ENCODE data around the gene ADH4. TPM values are rescaled to one million over a fixed set of nuclear protein-coding genes. Genes with fewer than 3 reads are reported as not detected.

The ADH4 gene
- polyA plus RNA-seq, 2 donors = 0.10 to 1.5 TPM

- Histone ChIP-seq H3K9me3 (ENCODE audit: control insufficient read depth in 2 of 2, insufficient read depth in 1 of 2, low read depth in 1 of 2, low read length in 1 of 2) (no peaks in the 10 kb centered on the region), H3K27me3 (ENCODE audit: control insufficient read depth in 1 of 2, insufficient read depth in 2 of 2, low read length in 2 of 2) (no peaks in the 10 kb centered on the region), H3K4me1 (ENCODE audit: control insufficient read depth in 2 of 2, insufficient read depth in 2 of 2, low read length in 1 of 2) (no peaks in the 10 kb centered on the region), H3K36me3 (ENCODE audit: control insufficient read depth in 2 of 2, insufficient read depth in 2 of 2, low read length in 1 of 2) (peaks cover 0 to 3% of the 10 kb centered on the region in 2 donors), H3K4me3 (ENCODE audit: low read depth in 1 of 2, low read length in 2 of 2) (no peak overlapping the region), H3K27ac (ENCODE audit: low read depth in 2 of 2, low read length in 1 of 2) (no peak overlapping the region)
- WGBS, 2 donors = 94 to 95% methylated on average over 3 of the region's 3 CpGs
These were observed 17.4 kb upstream of the ADH4 start for GRCh38 chr4:99161373-99162099.

- Histone ChIP-seq H3K36me3 (ENCODE audit: control insufficient read depth in 2 of 2, insufficient read depth in 2 of 2, low read length in 1 of 2) (peaks cover 0 to 3% of the 10 kb centered on the region in 2 donors), H3K4me3 (ENCODE audit: low read depth in 1 of 2, low read length in 2 of 2) (no peak overlapping the region), H3K9me3 (ENCODE audit: control insufficient read depth in 2 of 2, insufficient read depth in 1 of 2, low read depth in 1 of 2, low read length in 1 of 2) (no peaks in the 10 kb centered on the region), H3K27me3 (ENCODE audit: control insufficient read depth in 1 of 2, insufficient read depth in 2 of 2, low read length in 2 of 2) (no peaks in the 10 kb centered on the region), H3K4me1 (ENCODE audit: control insufficient read depth in 2 of 2, insufficient read depth in 2 of 2, low read length in 1 of 2) (no peaks in the 10 kb centered on the region), H3K27ac (ENCODE audit: low read depth in 2 of 2, low read length in 1 of 2) (no peak overlapping the region)
- 60 to 69% methylated on average over 1 of the region's 1 CpG for WGBS, 2 donors
These were observed 15.6 kb upstream of the ADH4 start for GRCh38 chr4:99159699-99160098.

DNA sequence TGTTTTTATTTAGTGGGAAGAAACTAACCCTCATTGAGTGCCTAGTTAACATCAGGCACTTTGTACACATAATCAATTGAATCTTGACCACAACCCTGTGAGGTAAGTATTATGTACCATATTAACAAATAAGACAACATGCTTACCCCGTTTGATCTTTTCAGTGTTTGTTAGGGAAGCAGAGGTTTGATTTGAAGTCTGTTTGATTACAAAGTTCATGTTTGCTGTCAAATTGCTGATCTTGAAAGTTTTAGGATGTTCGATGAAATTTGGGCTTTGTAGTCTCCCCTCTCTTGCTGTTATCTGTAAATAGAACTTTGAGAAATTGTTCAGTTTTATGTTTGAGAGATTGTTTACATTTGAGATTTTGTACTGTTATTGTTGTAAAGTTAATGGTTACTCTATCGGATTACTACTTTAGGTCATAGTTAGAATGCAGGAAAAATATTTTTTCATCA lies 13.4 kb upstream of the ADH4 start:
- no peak overlapping the region for H3K27ac ChIP-seq (ENCODE audit: low read depth in 2 of 2, low read length in 1 of 2)
- H3K4me1 ChIP-seq (ENCODE audit: control insufficient read depth in 2 of 2, insufficient read depth in 2 of 2, low read length in 1 of 2) = no peaks in the 10 kb centered on the region
- no peaks in the 10 kb centered on the region for H3K27me3 ChIP-seq (ENCODE audit: control insufficient read depth in 1 of 2, insufficient read depth in 2 of 2, low read length in 2 of 2)
- peaks cover 0 to 3% of the 10 kb centered on the region in 2 donors for H3K36me3 ChIP-seq (ENCODE audit: control insufficient read depth in 2 of 2, insufficient read depth in 2 of 2, low read length in 1 of 2)
- 50% methylated on average over 3 of the region's 3 CpGs for WGBS, 2 donors
- no peaks in the 10 kb centered on the region for H3K9me3 ChIP-seq (ENCODE audit: control insufficient read depth in 2 of 2, insufficient read depth in 1 of 2, low read depth in 1 of 2, low read length in 1 of 2)
- H3K4me3 ChIP-seq (ENCODE audit: low read depth in 1 of 2, low read length in 2 of 2) = no peak overlapping the region

DNA sequence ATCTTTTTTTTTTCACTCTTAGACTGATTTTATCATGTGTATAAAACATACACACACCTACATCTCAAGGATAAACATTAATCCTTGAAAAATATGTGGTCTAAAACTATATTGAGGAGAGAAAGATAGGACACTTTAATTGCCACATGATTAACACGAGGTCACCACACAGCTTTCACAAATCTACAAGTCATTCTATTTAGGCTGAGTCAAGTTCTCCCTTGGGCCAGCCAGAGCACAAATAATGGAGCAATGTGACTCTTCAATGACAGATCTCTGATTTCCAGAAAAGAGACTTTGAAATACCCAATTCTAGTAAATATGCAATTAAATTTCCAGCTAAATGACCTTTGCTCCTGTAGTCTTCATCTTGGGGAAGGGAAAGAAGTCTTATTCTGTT lies 12.9 kb upstream of the ADH4 start:
- H3K36me3 ChIP-seq (ENCODE audit: control insufficient read depth in 2 of 2, insufficient read depth in 2 of 2, low read length in 1 of 2) = peaks cover 0 to 3% of the 10 kb centered on the region in 2 donors
- H3K27ac ChIP-seq (ENCODE audit: low read depth in 2 of 2, low read length in 1 of 2) = no peak overlapping the region
- no peaks in the 10 kb centered on the region for H3K27me3 ChIP-seq (ENCODE audit: control insufficient read depth in 1 of 2, insufficient read depth in 2 of 2, low read length in 2 of 2)
- no peaks in the 10 kb centered on the region for H3K4me1 ChIP-seq (ENCODE audit: control insufficient read depth in 2 of 2, insufficient read depth in 2 of 2, low read length in 1 of 2)
- 52% methylated on average over 1 of the region's 1 CpG for WGBS, 2 donors
- no peak overlapping the region for H3K4me3 ChIP-seq (ENCODE audit: low read depth in 1 of 2, low read length in 2 of 2)
- H3K9me3 ChIP-seq (ENCODE audit: control insufficient read depth in 2 of 2, insufficient read depth in 1 of 2, low read depth in 1 of 2, low read length in 1 of 2) = no peaks in the 10 kb centered on the region

DNA sequence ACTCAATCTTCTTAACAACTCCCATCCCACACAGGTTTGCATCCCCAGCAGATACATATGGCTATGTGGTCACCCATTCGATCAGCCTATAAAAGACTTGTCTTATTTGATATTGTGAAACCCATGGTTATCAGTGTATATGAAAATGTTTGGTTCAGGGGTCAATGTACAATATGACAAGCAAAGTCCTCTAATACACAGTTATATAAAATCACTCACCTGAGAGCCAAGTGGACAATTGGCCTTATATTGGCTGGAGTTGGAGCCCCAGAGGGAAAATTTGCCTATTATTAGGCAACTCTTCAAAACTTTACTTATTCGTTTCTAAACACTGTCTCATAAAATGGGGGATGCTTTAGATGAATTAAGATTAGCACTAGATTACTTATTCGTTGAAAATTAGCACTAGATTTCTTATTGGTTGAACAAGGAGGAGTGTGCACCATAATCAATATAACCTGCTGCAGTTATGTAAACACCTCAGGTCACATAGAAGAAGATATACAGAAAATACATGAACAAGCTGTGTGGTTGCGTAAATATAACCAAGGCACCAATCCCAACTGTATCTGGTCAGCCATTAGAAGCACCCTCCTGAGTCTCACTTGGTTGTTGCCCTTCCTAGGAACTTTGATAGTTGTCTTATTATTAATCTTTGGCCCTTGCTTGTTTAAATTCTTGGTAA lies 10.7 kb upstream of the ADH4 start:
- Histone ChIP-seq H3K4me3 (ENCODE audit: low read depth in 1 of 2, low read length in 2 of 2) (no peak overlapping the region), H3K27ac (ENCODE audit: low read depth in 2 of 2, low read length in 1 of 2) (no peak overlapping the region), H3K4me1 (ENCODE audit: control insufficient read depth in 2 of 2, insufficient read depth in 2 of 2, low read length in 1 of 2) (no peaks in the 10 kb centered on the region), H3K27me3 (ENCODE audit: control insufficient read depth in 1 of 2, insufficient read depth in 2 of 2, low read length in 2 of 2) (no peaks in the 10 kb centered on the region), H3K36me3 (ENCODE audit: control insufficient read depth in 2 of 2, insufficient read depth in 2 of 2, low read length in 1 of 2) (no peaks in the 10 kb centered on the region), H3K9me3 (ENCODE audit: control insufficient read depth in 2 of 2, insufficient read depth in 1 of 2, low read depth in 1 of 2, low read length in 1 of 2) (no peaks in the 10 kb centered on the region)
- 81 to 91% methylated on average over 4 of the region's 4 CpGs for WGBS, 2 donors

- Histone ChIP-seq H3K36me3 (ENCODE audit: control insufficient read depth in 2 of 2, insufficient read depth in 2 of 2, low read length in 1 of 2) (no peaks in the 10 kb centered on the region), H3K27ac (ENCODE audit: low read depth in 2 of 2, low read length in 1 of 2) (no peak overlapping the region)
- 2 to 32% methylated on average over 1 of the region's 1 CpG for WGBS, 2 donors
These were observed 7.9 kb upstream of the ADH4 start for GRCh38 chr4:99151995-99152394.

GRCh38 chr4:99151452-99151851 lies 7.4 kb upstream of the ADH4 start:
- 78 to 95% methylated on average over 3 of the region's 3 CpGs for WGBS, 2 donors
- H3K9me3 ChIP-seq (ENCODE audit: control insufficient read depth in 2 of 2, insufficient read depth in 1 of 2, low read depth in 1 of 2, low read length in 1 of 2) = no peaks in the 10 kb centered on the region
- no peaks in the 10 kb centered on the region for H3K36me3 ChIP-seq (ENCODE audit: control insufficient read depth in 2 of 2, insufficient read depth in 2 of 2, low read length in 1 of 2)
- H3K27ac ChIP-seq (ENCODE audit: low read depth in 2 of 2, low read length in 1 of 2) = no peak overlapping the region
- H3K4me1 ChIP-seq (ENCODE audit: control insufficient read depth in 2 of 2, insufficient read depth in 2 of 2, low read length in 1 of 2) = no peaks in the 10 kb centered on the region
- H3K4me3 ChIP-seq (ENCODE audit: low read depth in 1 of 2, low read length in 2 of 2) = no peak overlapping the region
- no peaks in the 10 kb centered on the region for H3K27me3 ChIP-seq (ENCODE audit: control insufficient read depth in 1 of 2, insufficient read depth in 2 of 2, low read length in 2 of 2)

More at GRCh38 chr4:99151995-99152394, 7.9 kb upstream of the ADH4 start:
- H3K4me3 ChIP-seq (ENCODE audit: low read depth in 1 of 2, low read length in 2 of 2) = no peak overlapping the region
- H3K4me1 ChIP-seq (ENCODE audit: control insufficient read depth in 2 of 2, insufficient read depth in 2 of 2, low read length in 1 of 2) = no peaks in the 10 kb centered on the region
- H3K9me3 ChIP-seq (ENCODE audit: control insufficient read depth in 2 of 2, insufficient read depth in 1 of 2, low read depth in 1 of 2, low read length in 1 of 2) = no peaks in the 10 kb centered on the region
- no peaks in the 10 kb centered on the region for H3K27me3 ChIP-seq (ENCODE audit: control insufficient read depth in 1 of 2, insufficient read depth in 2 of 2, low read length in 2 of 2)

DNA sequence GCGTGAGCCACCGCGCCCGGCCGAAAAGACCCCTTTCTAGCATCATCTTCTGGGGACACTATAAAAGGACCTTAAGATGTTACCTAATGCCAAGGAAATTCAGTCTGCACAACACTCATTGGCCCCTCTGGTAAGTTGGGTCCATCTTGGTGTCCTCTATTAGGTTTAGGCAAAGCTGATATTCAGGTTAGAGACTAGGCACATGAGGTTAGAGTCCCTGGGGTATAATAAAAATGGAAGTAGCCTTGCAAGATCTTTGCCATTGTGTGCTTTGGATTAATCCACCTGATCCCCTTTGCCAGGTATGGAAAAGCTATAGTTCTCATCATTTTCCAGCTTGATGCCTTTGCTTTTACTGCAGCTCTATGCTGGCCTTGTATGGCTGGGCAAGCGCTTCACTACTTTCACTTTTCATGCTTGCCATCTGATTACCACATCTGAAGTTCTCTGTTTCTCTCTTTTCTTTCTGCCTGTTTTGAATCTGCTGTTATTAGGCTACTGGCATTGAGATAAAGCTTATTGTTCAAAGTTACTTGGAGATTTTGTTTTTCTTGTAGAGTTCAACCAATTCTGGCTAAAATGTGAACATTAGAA lies 5.4 kb upstream of the ADH4 start:
- Histone ChIP-seq H3K36me3 (ENCODE audit: control insufficient read depth in 2 of 2, insufficient read depth in 2 of 2, low read length in 1 of 2) (no peaks in the 10 kb centered on the region), H3K9me3 (ENCODE audit: control insufficient read depth in 2 of 2, insufficient read depth in 1 of 2, low read depth in 1 of 2, low read length in 1 of 2) (no peaks in the 10 kb centered on the region), H3K27me3 (ENCODE audit: control insufficient read depth in 1 of 2, insufficient read depth in 2 of 2, low read length in 2 of 2) (no peaks in the 10 kb centered on the region), H3K4me3 (ENCODE audit: low read depth in 1 of 2, low read length in 2 of 2) (no peak overlapping the region), H3K4me1 (ENCODE audit: control insufficient read depth in 2 of 2, insufficient read depth in 2 of 2, low read length in 1 of 2) (no peaks in the 10 kb centered on the region), H3K27ac (ENCODE audit: low read depth in 2 of 2, low read length in 1 of 2) (no peak overlapping the region)
- WGBS, 2 donors = 31 to 35% methylated on average over 2 of the region's 6 CpGs

DNA sequence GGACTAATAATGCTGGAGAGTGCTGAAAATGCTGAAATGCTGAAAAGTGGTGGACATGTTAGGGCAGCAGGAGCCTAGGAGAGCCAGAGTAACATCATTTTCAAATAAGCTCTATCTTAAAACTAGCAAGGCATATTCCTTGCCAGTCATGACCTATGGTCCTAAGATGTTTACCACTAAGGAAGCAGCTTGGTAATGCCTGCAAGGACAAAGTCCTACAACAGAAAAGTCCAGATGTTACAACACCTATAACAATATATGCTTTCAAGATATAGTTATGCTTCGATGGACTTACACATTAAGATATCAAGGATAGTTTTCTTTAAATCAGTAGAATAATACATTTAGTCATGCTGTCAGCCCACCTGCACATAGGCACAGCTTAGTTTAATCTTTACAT lies 4.5 kb upstream of the ADH4 start:
- WGBS, 2 donors = 74 to 96% methylated on average over 1 of the region's 1 CpG
- Histone ChIP-seq H3K4me1 (ENCODE audit: control insufficient read depth in 2 of 2, insufficient read depth in 2 of 2, low read length in 1 of 2) (no peaks in the 10 kb centered on the region), H3K9me3 (ENCODE audit: control insufficient read depth in 2 of 2, insufficient read depth in 1 of 2, low read depth in 1 of 2, low read length in 1 of 2) (no peaks in the 10 kb centered on the region), H3K27me3 (ENCODE audit: control insufficient read depth in 1 of 2, insufficient read depth in 2 of 2, low read length in 2 of 2) (no peaks in the 10 kb centered on the region), H3K4me3 (ENCODE audit: low read depth in 1 of 2, low read length in 2 of 2) (no peak overlapping the region), H3K36me3 (ENCODE audit: control insufficient read depth in 2 of 2, insufficient read depth in 2 of 2, low read length in 1 of 2) (no peaks in the 10 kb centered on the region), H3K27ac (ENCODE audit: low read depth in 2 of 2, low read length in 1 of 2) (no peak overlapping the region)

Measured in esophagus (tissue), 2 donors.